CD14-positive monocyte (primary cell): ENCODE results near the gene THRB. TPM values are rescaled to one million over a fixed set of nuclear protein-coding genes. Genes with fewer than 3 reads are reported as not detected.

ENCODE experiments used
- DNase-seq, 3 donors: peaks; one replicate each; pipeline ENCODE4 v3.0.0-alpha.2; 2011 to 2022
- H2AFZ ChIP-seq: 2 replicates; pipeline ENCODE4 v1.6.0; 2012; ENCODE audit warnings: mild to moderate bottlenecking, low read depth, low read length, inconsistent platforms; ENCODE audit not compliant: insufficient read depth, poor library complexity, severe bottlenecking
- H3K27ac ChIP-seq, 2 donors: 1 replicate in 1 of 2; 2 replicates in 1 of 2; pipeline ENCODE4 v1.5.1; 2012 to 2013; ENCODE audit warnings: low read length in 2 of 2, control low read depth in 1 of 2, inconsistent platforms in 1 of 2, low read depth in 1 of 2, mild to moderate bottlenecking in 1 of 2
- H3K27me3 ChIP-seq, 2 donors: one replicate each; pipeline versions ENCODE4 v1.6.0 to v1.6.1; 2011 to 2013; ENCODE audit warnings: low read length in 2 of 2; ENCODE audit not compliant: control insufficient read depth in 2 of 2, insufficient read depth in 2 of 2
- H3K36me3 ChIP-seq, 2 donors: replicated peaks in 1 of 2; 1 replicate in 1 of 2; 2 replicates in 1 of 2; pipeline versions ENCODE4 v1.5.1 to v1.6.1; 2012 to 2013; ENCODE audit warnings: low read length in 2 of 2, control low read depth in 1 of 2, inconsistent platforms in 1 of 2, mild to moderate bottlenecking in 1 of 2; ENCODE audit not compliant: insufficient read depth in 2 of 2, control insufficient read depth in 1 of 2
- H3K4me1 ChIP-seq, 2 donors: 1 replicate in 1 of 2; 2 replicates in 1 of 2; pipeline versions ENCODE4 v1.5.1 to v1.6.1; 2012 to 2013; ENCODE audit warnings: low read length in 2 of 2, control low read depth in 1 of 2, inconsistent platforms in 1 of 2, mild to moderate bottlenecking in 1 of 2, moderate library complexity in 1 of 2; ENCODE audit not compliant: insufficient read depth in 2 of 2, control insufficient read depth in 1 of 2
- H3K4me2 ChIP-seq: replicated peaks from 2 replicates; pipeline ENCODE3; 2012; ENCODE audit warnings: low read length, moderate library complexity, mild to moderate bottlenecking; ENCODE audit not compliant: poor library complexity, severe bottlenecking; ENCODE audit errors: extremely low read depth
- H3K4me3 ChIP-seq, 3 experiments: fragments of 200-600 bp in 1 of 3; sonication (generic) in 1 of 3; replicated peaks in 1 of 3; 1 replicate in 2 of 3; 2 replicates in 1 of 3; pipeline ENCODE4 v1.5.1; 2011 to 2013; ENCODE audit warnings: low read length in 3 of 3, mild to moderate bottlenecking in 3 of 3, control low read depth in 2 of 3, low read depth in 2 of 3, inconsistent platforms in 1 of 3, moderate library complexity in 1 of 3
- H3K79me2 ChIP-seq: 2 replicates; pipeline ENCODE4 v1.6.0; 2012; ENCODE audit warnings: mild to moderate bottlenecking, control low read depth, inconsistent platforms, low read length, moderate library complexity; ENCODE audit not compliant: insufficient read depth
- H3K9ac ChIP-seq: 2 replicates; pipeline ENCODE4 v1.6.0; 2017; ENCODE audit warnings: low read length, mild to moderate bottlenecking; ENCODE audit not compliant: insufficient read depth, poor library complexity, severe bottlenecking
- H3K9me3 ChIP-seq, 2 donors: replicated peaks in 1 of 2; 1 replicate in 1 of 2; 2 replicates in 1 of 2; pipeline versions ENCODE4 v1.5.1 to v1.6.1; 2012 to 2013; ENCODE audit warnings: low read length in 2 of 2, control low read depth in 1 of 2; ENCODE audit not compliant: control insufficient read depth in 1 of 2, insufficient read depth in 1 of 2
- H4K20me1 ChIP-seq: 2 replicates; pipeline ENCODE4 v1.6.0; 2012; ENCODE audit warnings: mild to moderate bottlenecking, low read length, control low read depth, moderate library complexity; ENCODE audit not compliant: insufficient read depth
- H3K27ac Mint-ChIP-seq, 7 donors: one replicate each; pipeline ENCODE4 v1.8.0; 2020; ENCODE audit warnings: mild to moderate bottlenecking in 7 of 7, mixed read lengths in 7 of 7, moderate library complexity in 6 of 7, inconsistent platforms in 2 of 7
- H3K27me3 Mint-ChIP-seq, 3 donors: one replicate each; pipeline ENCODE4 v1.8.0; 2021 to 2022; ENCODE audit warnings: low read depth in 3 of 3, mild to moderate bottlenecking in 3 of 3, mixed read lengths in 3 of 3, moderate library complexity in 3 of 3, inconsistent platforms in 1 of 3
- H3K36me3 Mint-ChIP-seq, 2 donors: one replicate each; pipeline ENCODE4 v1.8.0; 2020; ENCODE audit warnings: mixed read lengths in 2 of 2, inconsistent platforms in 1 of 2, mild to moderate bottlenecking in 1 of 2
- H3K4me1 Mint-ChIP-seq: one replicate; pipeline ENCODE4 v1.8.0; 2020; ENCODE audit warnings: mild to moderate bottlenecking, mixed read lengths
- H3K4me3 Mint-ChIP-seq, 2 donors: one replicate each; pipeline ENCODE4 v1.8.0; 2020; ENCODE audit warnings: mild to moderate bottlenecking in 2 of 2, mixed read lengths in 2 of 2, moderate library complexity in 1 of 2
- H3K9me3 Mint-ChIP-seq, 7 donors: one replicate each; pipeline ENCODE4 v1.8.0; 2020 to 2022; ENCODE audit warnings: mixed read lengths in 7 of 7, mild to moderate bottlenecking in 6 of 7, moderate library complexity in 6 of 7, inconsistent platforms in 2 of 7
- CTCF ChIP-seq: fragments of 200-600 bp; IDR thresholded peaks from one replicate; pipeline ENCODE4 v1.8.0; 2022; ENCODE audit warnings: antibody characterized with exemption, mild to moderate bottlenecking
- WGBS: methylation state at CpG from one replicate; pipeline ENCODE4 v1.1.5; 2013; ENCODE audit warnings: missing lambda C conversion rate; ENCODE audit not compliant: insufficient coverage; 5-methylcytosine and 5-hydroxymethylcytosine counted together
- intact Hi-C, 2 donors: fragments of 100-400 bp; cut with micrococcal nuclease; formaldehyde crosslinking; loops; one replicate each; pipeline versions ENCODE4 v1.15.0 to v1.15.1; 2023
- polyA plus RNA-seq, 3 donors: library from polyadenylated mRNA; depleted of rRNA in 1 of 3; unstranded in 2 of 3; stranded (reverse) in 1 of 3; fragments of 300-500 nt in 2 of 3; fragments of >200 nt in 1 of 3; fragmentation: Illumina TruSeq in 2 of 3; gene quantifications; 1 replicate in 2 of 3; 2 replicates in 1 of 3; pipeline ENCODE4 v1.2.3, GENCODE V29; 2012 to 2021

THRB gene
- polyA plus RNA-seq, 3 donors: 0.05 TPM; not detected in 2

- no peak for TF ChIP-seq CTCF
- no peak overlapping the region for H2AFZ ChIP-seq
- intact Hi-C loops: no loop called here
Measured at GRCh38 chr3:24263069-24263668, 231.5 kb downstream of the THRB start.

DNA sequence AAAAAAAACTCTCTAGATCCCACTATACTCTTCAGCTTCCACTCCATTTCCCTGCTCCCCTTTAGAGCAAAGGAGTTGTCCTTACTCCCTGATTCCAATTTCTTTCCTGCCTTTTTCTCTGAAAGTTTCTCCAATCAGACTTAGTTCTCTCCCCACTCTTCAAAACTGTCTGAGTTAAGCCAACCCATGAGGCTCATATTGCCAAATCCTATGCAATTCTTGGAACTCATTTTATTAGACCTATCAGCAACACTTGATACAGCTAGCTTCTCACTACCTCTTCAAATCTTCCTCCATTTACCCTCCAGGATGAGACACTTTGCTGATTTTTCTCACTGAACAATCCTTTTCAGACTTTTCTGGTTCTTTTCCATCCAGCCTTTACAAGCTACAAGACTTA lies 233.1 kb downstream of the THRB start:
- no peak overlapping the region for H2AFZ ChIP-seq
- Mint-ChIP-seq H3K4me1 (no peaks in the 10 kb centered on the region), H3K36me3 (no peaks in the 10 kb centered on the region), H3K27ac (no peak overlapping the region), H3K9me3 (peaks cover 0 to 2% (median 0%) of the 10 kb centered on the region in 7 donors), H3K4me3 (no peak overlapping the region), H3K27me3 (no peaks in the 10 kb centered on the region)
- TF ChIP-seq CTCF: no peak
- no peak overlapping the region for H3K4me2 ChIP-seq
- no peaks in the 10 kb centered on the region for H3K36me3 ChIP-seq
- no peak overlapping the region for H3K9ac ChIP-seq
- intact Hi-C loops: no loop called here
- H3K27me3 ChIP-seq: no peaks in the 10 kb centered on the region
- no peak overlapping the region for H3K4me3 ChIP-seq
- H3K27ac ChIP-seq: no peak overlapping the region
- H4K20me1 ChIP-seq: no peaks in the 10 kb centered on the region
- no peak for DNase-seq
- no peaks in the 10 kb centered on the region for H3K79me2 ChIP-seq
- H3K4me1 ChIP-seq: no peaks in the 10 kb centered on the region
- no peaks in the 10 kb centered on the region for H3K9me3 ChIP-seq

More at GRCh38 chr3:24263069-24263668, 231.5 kb downstream of the THRB start:
- no peak overlapping the region for H3K4me2 ChIP-seq
- no peaks in the 10 kb centered on the region for H3K36me3 ChIP-seq
- no peaks in the 10 kb centered on the region for H3K9me3 ChIP-seq
- H3K4me1 ChIP-seq: no peaks in the 10 kb centered on the region
- no peak overlapping the region for H3K4me3 ChIP-seq
- H3K79me2 ChIP-seq: no peaks in the 10 kb centered on the region
- Mint-ChIP-seq H3K4me1 (no peaks in the 10 kb centered on the region), H3K9me3 (peaks cover 0 to 2% (median 0%) of the 10 kb centered on the region in 7 donors), H3K36me3 (no peaks in the 10 kb centered on the region), H3K27ac (no peak overlapping the region), H3K27me3 (peaks cover 0 to 3% (median 2%) of the 10 kb centered on the region in 3 donors), H3K4me3 (no peak overlapping the region)
- no peaks in the 10 kb centered on the region for H3K27me3 ChIP-seq
- no peaks in the 10 kb centered on the region for H4K20me1 ChIP-seq
- no peak overlapping the region for H3K9ac ChIP-seq
- no peak for DNase-seq
- no peak overlapping the region for H3K27ac ChIP-seq
- WGBS: no CpG with 5 or more reads among the region's 2 CpGs
